ENCODE measurements around the gene ABCA9. TPM values are rescaled to one million over a fixed set of nuclear protein-coding genes. Genes with fewer than 3 reads are reported as not detected.

ABCA9 gene
- polyA plus RNA-seq, 1 donor from 2014 or later = 0.69 TPM

DNA sequence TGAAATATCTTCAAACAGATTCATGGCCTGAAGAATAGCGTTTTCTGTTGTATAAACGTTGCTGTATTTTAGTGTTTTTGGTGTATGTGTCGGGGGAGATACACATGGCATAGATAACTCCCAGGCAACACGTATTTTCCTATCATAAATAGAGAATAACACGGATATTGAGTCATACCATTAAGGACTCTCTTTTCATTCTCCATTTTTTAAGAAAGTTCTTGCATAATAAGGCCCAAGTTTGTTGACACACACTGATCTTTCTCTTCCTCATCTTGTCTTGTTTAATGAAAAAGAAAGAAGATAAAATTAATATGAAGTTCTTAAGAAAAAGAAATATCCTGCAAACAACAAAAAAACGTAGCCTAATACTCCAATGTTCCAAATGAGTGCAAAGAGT lies 119.0 kb downstream of the ABCA9 start:
- Histone ChIP-seq H3K9me2 (ENCODE audit: insufficient read depth, low read length) (no peaks in the 10 kb centered on the region), H4K20me1 (ENCODE audit: insufficient read depth) (no peaks in the 10 kb centered on the region), H3F3A (ENCODE audit: insufficient read depth, low read length, poor library complexity, severe bottlenecking) (no peaks in the 10 kb centered on the region), H3K4me3 (ENCODE audit: low read length) (no peak overlapping the region), H3K27ac (ENCODE audit: low read length) (no peak overlapping the region), H3K36me3 (ENCODE audit: insufficient read depth, low read length) (no peaks in the 10 kb centered on the region), H3K9ac (ENCODE audit: low read length) (no peak overlapping the region), H2AFZ (ENCODE audit: low read depth, low read length) (no peak overlapping the region), H3K79me2 (replicated peaks; ENCODE audit: insufficient read depth, low read length) (no peaks in the 10 kb centered on the region), H3K4me2 (ENCODE audit: low read length) (no peak overlapping the region), H3K9me3 (ENCODE audit: low read length) (no peaks in the 10 kb centered on the region), H3K27me3 (ENCODE audit: insufficient read depth, low read depth, low read length) (no peaks in the 10 kb centered on the region)
- no peak for TF ChIP-seq SMC3 (conservative IDR thresholded peaks at IDR 0.05; ENCODE audit: poor library complexity)
- no peak for TF ChIP-seq POLR2AphosphoS5 (IDR thresholded peaks at IDR 0.05)
- no peak for TF ChIP-seq EZH2 (IDR thresholded peaks at IDR 0.05; ENCODE audit: borderline replicate concordance, insufficient read depth, low read length, poor library complexity, severe bottlenecking)
- TF ChIP-seq, protein P1, sequence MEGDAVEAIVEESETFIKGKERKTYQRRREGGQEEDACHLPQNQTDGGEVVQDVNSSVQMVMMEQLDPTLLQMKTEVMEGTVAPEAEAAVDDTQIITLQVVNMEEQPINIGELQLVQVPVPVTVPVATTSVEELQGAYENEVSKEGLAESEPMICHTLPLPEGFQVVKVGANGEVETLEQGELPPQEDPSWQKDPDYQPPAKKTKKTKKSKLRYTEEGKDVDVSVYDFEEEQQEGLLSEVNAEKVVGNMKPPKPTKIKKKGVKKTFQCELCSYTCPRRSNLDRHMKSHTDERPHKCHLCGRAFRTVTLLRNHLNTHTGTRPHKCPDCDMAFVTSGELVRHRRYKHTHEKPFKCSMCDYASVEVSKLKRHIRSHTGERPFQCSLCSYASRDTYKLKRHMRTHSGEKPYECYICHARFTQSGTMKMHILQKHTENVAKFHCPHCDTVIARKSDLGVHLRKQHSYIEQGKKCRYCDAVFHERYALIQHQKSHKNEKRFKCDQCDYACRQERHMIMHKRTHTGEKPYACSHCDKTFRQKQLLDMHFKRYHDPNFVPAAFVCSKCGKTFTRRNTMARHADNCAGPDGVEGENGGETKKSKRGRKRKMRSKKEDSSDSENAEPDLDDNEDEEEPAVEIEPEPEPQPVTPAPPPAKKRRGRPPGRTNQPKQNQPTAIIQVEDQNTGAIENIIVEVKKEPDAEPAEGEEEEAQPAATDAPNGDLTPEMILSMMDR (IDR thresholded peaks at IDR 0.05; ENCODE audit: poor library complexity, severe bottlenecking) = no peak
- no peak for TF ChIP-seq RAD21 (conservative IDR thresholded peaks at IDR 0.05)
- TF ChIP-seq, protein P2, sequence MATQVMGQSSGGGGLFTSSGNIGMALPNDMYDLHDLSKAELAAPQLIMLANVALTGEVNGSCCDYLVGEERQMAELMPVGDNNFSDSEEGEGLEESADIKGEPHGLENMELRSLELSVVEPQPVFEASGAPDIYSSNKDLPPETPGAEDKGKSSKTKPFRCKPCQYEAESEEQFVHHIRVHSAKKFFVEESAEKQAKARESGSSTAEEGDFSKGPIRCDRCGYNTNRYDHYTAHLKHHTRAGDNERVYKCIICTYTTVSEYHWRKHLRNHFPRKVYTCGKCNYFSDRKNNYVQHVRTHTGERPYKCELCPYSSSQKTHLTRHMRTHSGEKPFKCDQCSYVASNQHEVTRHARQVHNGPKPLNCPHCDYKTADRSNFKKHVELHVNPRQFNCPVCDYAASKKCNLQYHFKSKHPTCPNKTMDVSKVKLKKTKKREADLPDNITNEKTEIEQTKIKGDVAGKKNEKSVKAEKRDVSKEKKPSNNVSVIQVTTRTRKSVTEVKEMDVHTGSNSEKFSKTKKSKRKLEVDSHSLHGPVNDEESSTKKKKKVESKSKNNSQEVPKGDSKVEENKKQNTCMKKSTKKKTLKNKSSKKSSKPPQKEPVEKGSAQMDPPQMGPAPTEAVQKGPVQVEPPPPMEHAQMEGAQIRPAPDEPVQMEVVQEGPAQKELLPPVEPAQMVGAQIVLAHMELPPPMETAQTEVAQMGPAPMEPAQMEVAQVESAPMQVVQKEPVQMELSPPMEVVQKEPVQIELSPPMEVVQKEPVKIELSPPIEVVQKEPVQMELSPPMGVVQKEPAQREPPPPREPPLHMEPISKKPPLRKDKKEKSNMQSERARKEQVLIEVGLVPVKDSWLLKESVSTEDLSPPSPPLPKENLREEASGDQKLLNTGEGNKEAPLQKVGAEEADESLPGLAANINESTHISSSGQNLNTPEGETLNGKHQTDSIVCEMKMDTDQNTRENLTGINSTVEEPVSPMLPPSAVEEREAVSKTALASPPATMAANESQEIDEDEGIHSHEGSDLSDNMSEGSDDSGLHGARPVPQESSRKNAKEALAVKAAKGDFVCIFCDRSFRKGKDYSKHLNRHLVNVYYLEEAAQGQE (IDR thresholded peaks at IDR 0.05; ENCODE audit: borderline replicate concordance) = no peak
- TF ChIP-seq EP300 (conservative IDR thresholded peaks at IDR 0.05; ENCODE audit: poor library complexity, severe bottlenecking) = no peak
- TF ChIP-seq TAF1 (IDR thresholded peaks at IDR 0.05; ENCODE audit: low read depth) = no peak
- TF ChIP-seq MXI1 (conservative IDR thresholded peaks at IDR 0.05; ENCODE audit: poor library complexity, severe bottlenecking) = no peak

- H3K9ac ChIP-seq (ENCODE audit: low read length) = no peak overlapping the region
- H3K36me3 ChIP-seq (ENCODE audit: insufficient read depth, low read length) = no peaks in the 10 kb centered on the region
- H4K20me1 ChIP-seq (ENCODE audit: insufficient read depth) = no peaks in the 10 kb centered on the region
- H3K79me2 ChIP-seq (replicated peaks; ENCODE audit: insufficient read depth, low read length) = no peaks in the 10 kb centered on the region
- no peak overlapping the region for H3K27ac ChIP-seq (ENCODE audit: low read length)
- H3K27me3 ChIP-seq (ENCODE audit: insufficient read depth, low read depth, low read length) = no peaks in the 10 kb centered on the region
- no peak overlapping the region for H2AFZ ChIP-seq (ENCODE audit: low read depth, low read length)
- H3F3A ChIP-seq (ENCODE audit: insufficient read depth, low read length, poor library complexity, severe bottlenecking) = no peaks in the 10 kb centered on the region
- H3K9me3 ChIP-seq (ENCODE audit: low read length) = no peaks in the 10 kb centered on the region
- no peak overlapping the region for H3K4me3 ChIP-seq (ENCODE audit: low read length)
- no peaks in the 10 kb centered on the region for H3K9me2 ChIP-seq (ENCODE audit: insufficient read depth, low read length)
- no peak for TF ChIP-seq EP300 (conservative IDR thresholded peaks at IDR 0.05; ENCODE audit: poor library complexity, severe bottlenecking)
- TF ChIP-seq, protein P1 (IDR thresholded peaks at IDR 0.05; ENCODE audit: poor library complexity, severe bottlenecking) = no peak
- no peak for TF ChIP-seq MXI1 (conservative IDR thresholded peaks at IDR 0.05; ENCODE audit: poor library complexity, severe bottlenecking)
- no peak for TF ChIP-seq EZH2 (IDR thresholded peaks at IDR 0.05; ENCODE audit: borderline replicate concordance, insufficient read depth, low read length, poor library complexity, severe bottlenecking)
- no peak for TF ChIP-seq TAF1 (IDR thresholded peaks at IDR 0.05; ENCODE audit: low read depth)
- TF ChIP-seq POLR2AphosphoS5 (IDR thresholded peaks at IDR 0.05) = no peak
- no peak for TF ChIP-seq SMC3 (conservative IDR thresholded peaks at IDR 0.05; ENCODE audit: poor library complexity)
- TF ChIP-seq, protein P2 (IDR thresholded peaks at IDR 0.05; ENCODE audit: borderline replicate concordance) = no peak
- no peak for TF ChIP-seq RAD21 (conservative IDR thresholded peaks at IDR 0.05)
- no peak overlapping the region for H3K4me2 ChIP-seq (ENCODE audit: low read length)
Measured at GRCh38 chr17:68939195-68939594, 121.5 kb downstream of the ABCA9 start.

Data from neural cell (in vitro differentiated cells).